GM12873 (cell line): ENCODE measurements around the gene NSRP1.

Experiments
- CTCF ChIP-seq: IDR thresholded peaks from 2 replicates; pipeline ENCODE4 v1.5.1; 2012; ENCODE audit warnings: low read depth, mild to moderate bottlenecking, moderate library complexity, low read length, control low read depth; ENCODE audit not compliant: insufficient read depth; ENCODE audit errors: missing control alignments

NSRP1 gene, protein sequence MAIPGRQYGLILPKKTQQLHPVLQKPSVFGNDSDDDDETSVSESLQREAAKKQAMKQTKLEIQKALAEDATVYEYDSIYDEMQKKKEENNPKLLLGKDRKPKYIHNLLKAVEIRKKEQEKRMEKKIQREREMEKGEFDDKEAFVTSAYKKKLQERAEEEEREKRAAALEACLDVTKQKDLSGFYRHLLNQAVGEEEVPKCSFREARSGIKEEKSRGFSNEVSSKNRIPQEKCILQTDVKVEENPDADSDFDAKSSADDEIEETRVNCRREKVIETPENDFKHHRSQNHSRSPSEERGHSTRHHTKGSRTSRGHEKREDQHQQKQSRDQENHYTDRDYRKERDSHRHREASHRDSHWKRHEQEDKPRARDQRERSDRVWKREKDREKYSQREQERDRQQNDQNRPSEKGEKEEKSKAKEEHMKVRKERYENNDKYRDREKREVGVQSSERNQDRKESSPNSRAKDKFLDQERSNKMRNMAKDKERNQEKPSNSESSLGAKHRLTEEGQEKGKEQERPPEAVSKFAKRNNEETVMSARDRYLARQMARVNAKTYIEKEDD

DNA sequence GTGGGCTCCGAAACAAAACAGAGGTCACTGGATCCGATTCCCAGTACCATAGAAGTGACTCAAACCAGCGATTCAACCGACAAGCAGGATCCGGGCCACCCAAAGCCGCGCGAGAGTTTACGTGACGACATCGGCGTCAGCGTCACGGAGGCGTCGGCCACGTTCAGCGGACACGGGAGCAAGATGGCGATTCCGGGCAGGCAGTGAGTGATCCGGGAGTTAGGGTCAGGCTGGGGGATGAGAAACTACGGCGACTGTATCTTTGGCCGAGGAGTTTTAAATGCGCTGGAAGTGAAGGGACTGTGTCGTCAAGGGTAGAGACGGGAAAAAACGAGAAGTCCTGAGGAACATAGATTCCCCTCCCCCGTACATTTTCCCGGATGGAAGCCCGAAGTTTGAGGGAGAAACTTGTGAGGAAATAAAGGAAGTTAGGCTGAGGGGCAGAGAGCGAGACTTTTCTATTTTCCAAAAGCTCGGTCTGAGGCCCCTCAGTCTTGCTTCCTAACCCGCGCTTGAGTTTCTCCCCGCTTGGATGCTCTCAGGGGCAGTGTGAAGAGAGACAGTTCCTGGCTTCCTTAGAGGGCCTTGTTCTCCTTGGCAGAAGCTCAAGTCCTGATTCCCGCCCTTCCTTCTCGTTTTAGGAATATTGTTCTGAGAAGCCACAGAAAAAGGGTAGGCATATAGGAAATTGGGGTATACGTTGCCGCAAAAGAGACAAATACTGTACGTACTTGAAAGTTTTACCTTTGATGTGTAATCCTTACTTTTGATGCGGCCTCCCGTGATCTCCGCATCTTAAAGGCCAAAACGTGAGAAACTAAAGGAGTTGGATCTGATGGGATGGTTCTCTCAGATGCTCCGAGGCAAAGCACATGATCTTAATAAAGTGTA lies at the start of gene NSRP1:
Gene NSRP1 (plus strand): TSS at position 156 of the 891 bp plus-strand sequence. CDS start 28 bp downstream, at position 184.
- no peak for TF ChIP-seq CTCF

DNA sequence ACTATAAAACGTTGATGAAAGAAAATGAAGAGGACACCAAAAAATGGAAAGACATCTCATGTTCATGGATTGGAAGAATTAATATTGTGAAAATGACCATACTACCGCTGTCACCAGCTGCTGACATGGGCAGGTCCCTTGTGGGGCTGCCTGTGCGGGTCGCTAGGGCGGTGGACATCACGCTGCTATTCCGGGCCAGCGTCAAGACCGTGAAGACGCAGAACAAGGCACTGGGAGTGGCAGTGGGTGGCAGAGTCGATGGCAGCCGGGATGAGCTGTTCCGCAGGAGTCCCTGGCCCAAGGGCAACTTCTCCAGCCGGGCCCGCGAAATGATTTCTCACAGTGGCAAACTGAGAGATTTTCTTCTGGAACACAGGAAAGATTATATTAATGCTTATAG lies 48.2 kb upstream of the NSRP1 start:
- no peak for TF ChIP-seq CTCF

GRCh38 chr17:30074254-30074653 lies 42.4 kb upstream of the NSRP1 start:
- no peak for TF ChIP-seq CTCF

GRCh38 chr17:30074730-30075129 lies 41.9 kb upstream of the NSRP1 start:
- TF ChIP-seq CTCF: no peak

DNA sequence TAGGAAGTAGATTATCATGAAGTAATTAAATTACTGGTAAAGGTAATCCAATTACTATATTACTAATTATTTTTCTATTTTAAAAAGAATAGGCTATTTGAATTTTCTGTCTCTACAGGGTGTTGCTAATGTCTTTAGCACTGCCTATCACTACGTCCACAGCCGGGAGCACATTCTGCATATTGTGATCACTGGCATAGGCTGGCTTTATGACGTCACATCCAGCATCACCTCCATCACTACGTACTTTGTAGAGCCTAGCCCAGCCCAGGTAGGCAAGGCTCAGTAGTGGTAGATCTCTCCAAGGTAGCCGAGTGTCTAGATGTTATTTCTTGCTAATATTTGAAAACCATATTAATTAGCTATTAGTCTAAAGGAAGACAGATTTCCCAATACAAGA lies 33.8 kb upstream of the NSRP1 start:
- no peak for TF ChIP-seq CTCF

GRCh38 chr17:30084788-30085187 lies 31.8 kb upstream of the NSRP1 start:
- no peak for TF ChIP-seq CTCF

GRCh38 chr17:30086896-30087295 lies 29.7 kb upstream of the NSRP1 start:
- TF ChIP-seq CTCF: no peak
